Activated CD4-positive, alpha-beta T cell treated with anti-CD3 and anti-CD28 coated beads for 4 hours (primary cell): ENCODE data around the gene AHR.
"Not testable (repeated sequence)": the region's sequence is repeated elsewhere in the genome, so short reads cannot be mapped to it uniquely, and the experiment has no call there.

ENCODE experiments used
- DNase-seq, 2 donors: peaks; one replicate each; pipeline ENCODE4 v3.0.0-alpha.2; 2020

The AHR gene

GRCh38 chr7:17342756-17343155, 44.3 kb downstream of the AHR start:
- DNase-seq = no peak

- DNase-seq = no peak
These were observed 48.9 kb downstream of the AHR start for GRCh38 chr7:17347401-17347800.

DNA sequence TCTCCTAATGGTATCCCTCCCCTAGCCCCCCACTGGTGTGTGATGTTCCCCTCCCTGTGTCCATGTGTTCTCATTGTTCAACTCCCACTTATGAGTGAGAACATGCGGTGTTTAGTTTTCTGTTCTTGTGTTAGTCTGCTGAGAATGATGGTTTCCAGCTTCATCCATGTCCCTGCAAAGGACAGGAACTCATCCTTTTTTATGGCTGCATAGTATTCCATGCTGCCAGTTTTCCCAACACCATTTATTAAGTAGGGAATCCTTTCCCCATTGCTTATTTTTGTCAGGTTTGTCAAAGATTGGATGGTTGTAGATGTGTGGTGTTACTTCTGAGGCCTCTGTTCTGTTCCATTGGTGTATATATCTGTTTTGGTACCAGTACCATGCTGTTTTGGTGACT, 50.5 kb downstream of the AHR start:
- DNase-seq = not testable (repeated sequence)

GRCh38 chr7:17350321-17350720, 51.9 kb downstream of the AHR start:
- not testable (repeated sequence) for DNase-seq

DNA sequence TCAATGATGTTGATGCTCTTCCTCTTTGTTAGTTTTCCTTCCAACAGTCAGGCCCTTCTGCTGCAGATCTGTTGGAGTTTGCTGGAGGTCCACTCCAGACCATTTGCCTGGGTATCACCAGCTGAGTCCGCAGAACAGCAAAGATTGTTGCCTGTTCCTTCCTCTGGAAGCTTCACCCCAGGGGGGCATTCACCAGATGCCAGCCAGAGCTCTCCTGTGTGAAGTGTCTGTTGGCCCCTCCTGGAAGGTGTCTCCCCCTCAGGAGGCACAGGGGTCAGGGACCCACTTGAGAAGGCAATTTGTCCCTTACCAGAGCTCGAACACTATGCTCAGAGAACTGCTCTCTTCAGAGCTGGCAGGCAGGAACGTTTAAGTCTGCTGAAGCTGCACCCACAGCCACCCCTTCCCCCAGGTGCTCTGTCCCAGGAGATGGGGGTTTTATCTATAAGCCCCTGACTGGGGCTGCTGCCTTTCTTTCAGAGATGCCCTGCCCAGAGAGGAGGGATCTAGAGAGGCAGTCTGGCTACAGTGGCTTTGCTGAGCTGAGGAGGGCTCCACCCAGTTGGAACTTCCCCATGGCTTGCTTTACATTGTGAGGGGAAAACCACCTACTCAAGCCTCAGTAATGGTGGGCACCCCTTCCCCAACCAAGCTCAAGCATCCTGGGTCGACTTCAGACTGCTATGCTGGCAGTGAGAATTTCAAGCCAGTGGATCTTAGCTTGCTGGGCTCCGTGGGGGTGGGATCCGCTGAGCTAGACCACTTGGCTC, 55.4 kb downstream of the AHR start:
- not testable (repeated sequence) for DNase-seq

GRCh38 chr7:17354473-17354872, 56.0 kb downstream of the AHR start:
- no peak for DNase-seq

- DNase-seq = no peak
These were observed 56.6 kb downstream of the AHR start for GRCh38 chr7:17355050-17355449.

- DNase-seq = no peak
These were observed 59.5 kb downstream of the AHR start for GRCh38 chr7:17357952-17358351.

- DNase-seq = no peak
These were observed 61.2 kb downstream of the AHR start for GRCh38 chr7:17359610-17360009.

DNA sequence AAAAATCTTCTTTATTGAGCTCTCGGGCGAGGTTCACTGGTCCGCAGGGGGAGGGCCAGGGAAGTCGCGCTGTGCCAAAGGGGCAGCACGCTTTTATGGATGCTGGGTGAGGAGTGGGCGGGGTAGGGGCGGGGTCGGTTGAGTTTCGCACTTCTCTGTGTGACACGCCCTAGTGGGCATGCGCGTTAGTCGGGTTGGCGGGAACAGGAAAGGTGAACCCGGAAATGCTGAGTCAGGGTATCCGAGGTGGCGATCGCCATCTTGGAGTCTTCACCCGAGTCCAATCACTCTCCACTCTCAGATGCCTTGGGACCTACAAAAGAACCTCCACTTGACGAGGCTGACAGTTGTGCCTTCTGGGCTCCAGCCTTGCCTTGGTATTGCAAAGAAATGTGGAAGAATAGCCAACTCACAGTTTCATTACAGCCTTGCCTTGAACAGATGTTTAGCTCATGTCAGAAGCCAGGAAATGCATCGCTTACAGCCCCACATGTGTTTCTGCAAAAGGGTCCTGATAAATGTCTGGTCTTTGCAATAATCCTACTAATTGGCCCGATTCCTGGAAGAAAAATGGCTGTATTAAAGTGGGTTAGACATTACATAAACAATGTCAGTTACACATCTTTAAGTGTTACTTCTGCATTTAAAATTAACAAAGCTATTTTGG, 64.1 kb downstream of the AHR start:
- DNase-seq = no peak

- DNase-seq = no peak
These were observed 66.2 kb downstream of the AHR start for GRCh38 chr7:17364671-17365070.

GRCh38 chr7:17365775-17366174, 67.3 kb downstream of the AHR start:
- no peak for DNase-seq

DNA sequence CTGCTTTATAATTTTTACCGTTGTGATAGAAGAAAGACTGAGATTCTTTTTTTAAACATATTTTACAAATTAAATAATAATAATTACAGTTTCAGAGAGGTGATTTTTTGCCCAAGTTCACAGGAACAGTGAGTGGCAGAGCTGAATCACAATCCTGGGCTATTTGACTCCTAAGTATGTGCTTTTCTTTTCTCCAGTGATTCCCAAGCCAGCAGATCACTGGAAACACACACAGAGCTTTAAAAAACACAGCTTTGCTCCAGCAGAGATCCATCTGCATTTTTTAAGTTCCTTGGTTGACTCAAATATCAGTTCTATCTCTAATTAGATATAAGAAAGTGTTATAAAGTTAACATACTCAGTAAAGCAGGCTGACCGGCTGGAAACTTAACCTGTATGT, 69.0 kb downstream of the AHR start:
- no peak for DNase-seq

DNA sequence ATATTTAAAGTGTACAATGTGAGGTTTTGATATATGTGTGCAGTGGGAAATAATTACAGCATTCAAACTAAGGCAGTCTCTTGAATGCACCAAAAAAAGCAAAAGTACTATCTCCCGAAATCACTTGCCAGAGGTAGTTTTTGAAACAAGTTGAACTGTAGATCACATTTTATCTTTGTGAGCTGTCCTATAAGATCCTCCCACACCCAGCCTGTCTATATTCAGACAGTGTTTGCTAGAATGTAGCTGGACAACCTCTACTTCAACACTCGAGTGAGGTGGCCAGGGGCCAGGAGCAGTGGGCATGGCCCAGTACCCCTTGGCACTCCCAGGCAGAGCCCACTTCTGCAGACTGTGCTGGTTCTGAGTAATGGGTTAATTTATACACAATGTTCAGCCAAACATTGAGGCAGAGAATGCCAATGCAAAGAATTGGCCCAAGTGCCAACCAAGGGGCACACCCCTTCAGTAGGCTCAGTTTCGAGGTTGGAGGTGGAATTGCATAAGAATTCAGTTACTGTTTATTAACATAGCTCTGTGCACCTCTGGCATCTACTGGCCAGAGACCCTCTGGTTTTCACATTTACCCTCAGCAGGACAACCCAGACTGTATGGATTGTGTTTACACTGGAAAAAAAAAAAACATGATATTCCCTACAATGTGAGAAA, 70.5 kb downstream of the AHR start:
- DNase-seq = no peak

- no peak for DNase-seq
These were observed 71.4 kb downstream of the AHR start for GRCh38 chr7:17369691-17370426.

GRCh38 chr7:17370901-17371585, 72.6 kb downstream of the AHR start:
- DNase-seq = no peak

DNA sequence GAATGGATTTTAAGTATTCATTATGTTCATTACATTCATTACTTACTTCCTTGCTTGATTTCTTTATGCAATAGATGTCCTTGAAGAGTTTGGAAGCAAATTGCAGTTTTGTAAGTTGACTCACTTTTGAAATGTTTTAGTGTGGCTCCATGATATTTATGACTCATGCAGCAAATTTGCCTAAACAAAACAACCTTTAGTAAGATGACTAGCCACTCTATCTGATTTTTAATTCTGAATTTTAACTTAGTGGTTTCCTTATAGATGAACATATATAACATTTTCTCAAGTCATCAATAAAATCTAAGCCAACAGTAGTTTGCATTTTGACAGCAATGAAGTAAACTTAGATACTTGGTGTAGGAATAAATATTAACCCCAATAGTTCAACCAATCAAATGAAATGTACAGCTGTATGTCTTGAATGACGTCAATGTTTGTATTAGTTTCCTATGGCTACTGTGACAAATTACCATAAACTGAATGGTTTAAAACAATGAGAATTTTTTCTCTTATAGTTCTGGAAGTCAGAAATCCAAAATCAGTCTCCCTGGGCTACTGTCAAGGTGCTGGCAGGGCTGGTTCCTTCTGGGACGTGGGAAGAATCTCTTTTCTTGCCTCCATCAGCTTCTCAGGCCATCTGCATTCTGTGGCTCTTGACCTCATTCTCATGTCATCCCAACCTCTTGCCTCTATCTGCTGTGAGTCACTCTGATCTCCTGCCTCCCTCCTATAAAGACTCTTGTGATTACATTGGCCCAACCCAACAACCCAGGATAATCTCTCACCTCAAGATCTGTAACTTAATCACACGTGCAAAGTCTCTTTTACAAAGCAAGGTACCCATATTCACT, 73.4 kb downstream of the AHR start:
- DNase-seq = no peak

DNA sequence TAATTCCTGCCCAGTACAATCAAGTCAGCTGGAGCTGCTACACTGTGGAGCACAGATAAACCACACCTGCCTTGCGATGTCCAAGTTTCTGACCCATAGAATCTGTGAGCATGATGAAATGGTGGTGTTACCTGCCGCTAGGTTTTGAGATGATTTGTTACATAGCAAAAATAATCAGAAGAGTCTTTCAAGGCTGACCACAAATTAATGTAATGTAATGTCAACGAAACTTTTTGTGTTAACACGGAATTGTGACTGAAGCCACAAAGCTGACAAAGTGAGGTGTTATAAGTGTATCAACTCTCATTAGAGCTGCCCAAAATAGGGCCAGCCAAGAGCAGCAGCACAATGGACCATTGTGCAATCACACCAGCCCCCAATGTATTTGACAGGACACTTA, 75.7 kb downstream of the AHR start:
- no peak for DNase-seq

DNA sequence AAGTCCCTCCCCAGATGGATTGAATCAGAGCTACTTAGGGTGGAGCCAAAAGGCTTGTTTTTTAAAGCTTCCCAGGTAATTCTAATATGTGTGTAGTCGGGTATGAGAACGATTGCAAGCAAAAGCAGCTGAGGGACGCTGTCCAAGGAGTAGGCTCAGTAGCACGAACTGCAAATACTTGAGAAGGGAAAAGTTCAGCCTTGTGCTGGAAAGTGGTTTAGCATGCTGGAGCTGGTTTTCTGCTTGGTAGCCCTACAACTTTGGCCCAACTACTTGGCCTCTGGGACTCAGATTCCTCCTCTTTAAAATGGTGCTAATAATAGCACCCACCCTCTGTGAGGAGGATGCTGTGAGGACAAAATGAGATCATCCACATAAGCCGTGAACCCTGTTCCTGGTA, 76.2 kb downstream of the AHR start:
- no peak for DNase-seq

DNA sequence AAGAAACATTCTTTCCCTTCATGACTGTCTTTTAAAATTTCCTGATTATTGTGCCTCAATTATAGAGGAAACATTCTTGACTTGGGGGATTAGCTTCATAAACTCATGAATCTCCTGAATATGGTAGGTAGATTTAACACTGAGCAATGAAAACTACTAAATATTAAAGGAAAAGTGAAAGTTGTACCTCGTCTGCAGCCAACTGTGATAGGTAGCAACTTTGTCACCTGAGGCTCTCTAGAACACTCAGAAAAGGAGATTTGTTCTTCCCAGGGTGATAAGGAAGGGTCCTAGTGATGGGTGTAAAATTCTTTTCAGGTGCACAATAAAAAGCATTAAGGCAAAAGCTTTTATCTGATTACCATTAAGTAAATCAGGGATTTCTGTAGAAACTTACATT, 78.1 kb downstream of the AHR start:
- DNase-seq = no peak

DNA sequence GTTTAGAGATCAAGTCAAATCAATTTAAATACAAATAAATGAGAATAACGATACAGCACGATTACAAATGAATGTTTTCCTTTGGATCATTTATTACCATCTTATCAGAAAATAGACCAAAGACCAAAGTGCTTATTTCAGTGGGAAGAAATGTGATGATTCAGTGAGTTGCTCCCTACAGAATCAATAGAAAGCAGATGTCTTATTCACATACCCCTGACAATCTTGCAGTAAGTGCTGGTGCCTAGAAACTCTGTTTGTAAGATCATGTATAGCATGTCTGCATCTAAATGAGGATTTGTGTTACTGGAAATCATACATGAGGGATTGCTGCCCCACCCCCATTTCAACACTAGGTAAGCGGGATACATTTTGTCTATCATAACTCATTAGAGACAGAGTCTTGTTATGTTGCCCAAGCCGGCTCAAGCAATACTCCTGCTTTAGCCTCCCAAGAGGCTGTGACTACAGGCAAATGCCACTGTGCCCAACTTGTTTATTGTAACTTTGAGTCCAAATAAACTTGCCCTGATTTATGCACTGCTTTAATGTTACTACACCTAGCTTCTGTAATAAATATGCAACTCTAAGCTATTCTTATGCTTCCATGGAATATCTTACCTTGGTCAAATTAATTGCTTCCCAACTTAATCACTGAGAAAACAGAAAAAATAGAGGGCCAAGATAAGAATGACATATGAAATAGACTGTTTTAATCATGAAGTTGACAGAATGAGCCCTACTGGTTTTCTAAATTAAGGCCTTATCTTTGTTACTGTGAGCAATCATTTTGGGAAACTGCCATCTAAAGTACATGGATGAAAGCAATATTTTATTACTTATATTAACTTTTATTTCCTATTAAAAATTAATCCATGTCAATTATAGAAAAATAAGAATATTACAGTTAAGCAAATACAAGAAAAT, 82.5 kb downstream of the AHR start:
- no peak for DNase-seq
